Measurements from ENCODE around the gene STX7. TPM values are rescaled to one million over a fixed set of nuclear protein-coding genes. Genes with fewer than 3 reads are reported as not detected.

The STX7 gene
- total RNA-seq, 1 donor from 2014 or later: 27.8 TPM

GRCh38 chr6:132499757-132500156 is 13.2 kb downstream of the STX7 start:
- Mint-ChIP-seq H3K27me3 (ENCODE audit: insufficient read depth, low read depth) (no peaks in the 10 kb centered on the region), H3K4me1 (no peaks in the 10 kb centered on the region), H3K36me3 (peaks cover 14% of the 10 kb centered on the region), H3K9me3 (no peaks in the 10 kb centered on the region), H3K4me3 (no peak overlapping the region), H3K27ac (no peak overlapping the region)
- DNase-seq (ENCODE audit: low spot score): no peak
- H3K4me2 ChIP-seq: no peak overlapping the region
- H3K79me2 ChIP-seq (ENCODE audit: low read depth): peaks cover 30% of the 10 kb centered on the region
- H3K27ac ChIP-seq: no peak overlapping the region
- H3K4me3 ChIP-seq: no peak overlapping the region
- H3K9me3 ChIP-seq (ENCODE audit: low read depth): no peaks in the 10 kb centered on the region
- H2AFZ ChIP-seq (replicated peaks): no peak overlapping the region
- H3K9ac ChIP-seq: no peak overlapping the region
- no peaks in the 10 kb centered on the region for H3K27me3 ChIP-seq
- no peaks in the 10 kb centered on the region for H3K4me1 ChIP-seq
- H3K36me3 ChIP-seq: peaks cover 7% of the 10 kb centered on the region
- TF ChIP-seq CTCF (IDR thresholded peaks at IDR 0.05) (no peak), EZH2phosphoT487 (IDR thresholded peaks at IDR 0.05) (no peak), EZH2 (IDR thresholded peaks at IDR 0.05) (no peak)
- peaks cover 9% of the 10 kb centered on the region for H4K20me1 ChIP-seq (ENCODE audit: low read depth)
- H3F3A ChIP-seq (ENCODE audit: low read depth): no peaks in the 10 kb centered on the region

- no peaks in the 10 kb centered on the region for H3K4me1 Mint-ChIP-seq
- Histone ChIP-seq H3K27ac (no peak overlapping the region), H4K20me1 (ENCODE audit: low read depth) (no peaks in the 10 kb centered on the region), H2AFZ (replicated peaks) (no peak overlapping the region), H3K27me3 (no peaks in the 10 kb centered on the region), H3K4me2 (no peak overlapping the region), H3K36me3 (peaks cover 7% of the 10 kb centered on the region), H3K9me3 (ENCODE audit: low read depth) (no peaks in the 10 kb centered on the region), H3K4me3 (no peak overlapping the region), H3K79me2 (ENCODE audit: low read depth) (peaks cover 21% of the 10 kb centered on the region), H3K9ac (no peak overlapping the region), H3K4me1 (no peaks in the 10 kb centered on the region), H3F3A (ENCODE audit: low read depth) (no peaks in the 10 kb centered on the region)
- H3K9me3 Mint-ChIP-seq: no peaks in the 10 kb centered on the region
- peaks cover 20% of the 10 kb centered on the region for H3K36me3 Mint-ChIP-seq
- TF ChIP-seq EZH2phosphoT487 (IDR thresholded peaks at IDR 0.05): no peak
- no peak for TF ChIP-seq EZH2 (IDR thresholded peaks at IDR 0.05)
- TF ChIP-seq CTCF (IDR thresholded peaks at IDR 0.05): no peak
- no peak for DNase-seq (ENCODE audit: low spot score)
- no peak overlapping the region for H3K4me3 Mint-ChIP-seq
- H3K27me3 Mint-ChIP-seq (ENCODE audit: insufficient read depth, low read depth): no peaks in the 10 kb centered on the region
- H3K27ac Mint-ChIP-seq: no peak overlapping the region
Measured at GRCh38 chr6:132498638-132499037, 14.3 kb downstream of the STX7 start.

- no peak overlapping the region for H3K27ac ChIP-seq
- H3K27me3 Mint-ChIP-seq (ENCODE audit: insufficient read depth, low read depth): no peaks in the 10 kb centered on the region
- H3K9ac ChIP-seq: no peak overlapping the region
- no peaks in the 10 kb centered on the region for H3F3A ChIP-seq (ENCODE audit: low read depth)
- no peaks in the 10 kb centered on the region for H3K27me3 ChIP-seq
- peaks cover 21% of the 10 kb centered on the region for H3K79me2 ChIP-seq (ENCODE audit: low read depth)
- H3K4me3 Mint-ChIP-seq: no peak overlapping the region
- no peaks in the 10 kb centered on the region for H3K4me1 Mint-ChIP-seq
- no peak for DNase-seq (ENCODE audit: low spot score)
- no peak overlapping the region for H3K4me3 ChIP-seq
- H3K9me3 Mint-ChIP-seq: no peaks in the 10 kb centered on the region
- peaks cover 19% of the 10 kb centered on the region for H3K36me3 Mint-ChIP-seq
- H3K27ac Mint-ChIP-seq: no peak overlapping the region
- H3K36me3 ChIP-seq: no peaks in the 10 kb centered on the region
- H3K4me1 ChIP-seq: no peaks in the 10 kb centered on the region
- no peak for TF ChIP-seq EZH2phosphoT487 (IDR thresholded peaks at IDR 0.05)
- H3K4me2 ChIP-seq: no peak overlapping the region
- no peak overlapping the region for H2AFZ ChIP-seq (replicated peaks)
- H4K20me1 ChIP-seq (ENCODE audit: low read depth): no peaks in the 10 kb centered on the region
- no peaks in the 10 kb centered on the region for H3K9me3 ChIP-seq (ENCODE audit: low read depth)
Measured at GRCh38 chr6:132496519-132497180, 16.3 kb downstream of the STX7 start.

GRCh38 chr6:132495604-132496079 is 17.3 kb downstream of the STX7 start:
- H3K4me3 Mint-ChIP-seq: no peak overlapping the region
- H3K9me3 Mint-ChIP-seq: no peaks in the 10 kb centered on the region
- DNase-seq (ENCODE audit: low spot score): no peak
- Histone ChIP-seq H3K4me3 (no peak overlapping the region), H3K27ac (no peak overlapping the region), H2AFZ (replicated peaks) (no peak overlapping the region), H3K36me3 (no peaks in the 10 kb centered on the region), H3K4me1 (no peaks in the 10 kb centered on the region), H3F3A (ENCODE audit: low read depth) (no peaks in the 10 kb centered on the region), H3K4me2 (no peak overlapping the region), H3K9ac (no peak overlapping the region), H3K79me2 (ENCODE audit: low read depth) (peaks cover 21% of the 10 kb centered on the region), H3K27me3 (no peaks in the 10 kb centered on the region), H3K9me3 (ENCODE audit: low read depth) (no peaks in the 10 kb centered on the region), H4K20me1 (ENCODE audit: low read depth) (no peaks in the 10 kb centered on the region)
- TF ChIP-seq EZH2phosphoT487 (IDR thresholded peaks at IDR 0.05) (no peak), CTCF (IDR thresholded peaks at IDR 0.05) (no peak), EZH2 (IDR thresholded peaks at IDR 0.05) (no peak)
- H3K36me3 Mint-ChIP-seq: peaks cover 15% of the 10 kb centered on the region
- no peaks in the 10 kb centered on the region for H3K27me3 Mint-ChIP-seq (ENCODE audit: insufficient read depth, low read depth)
- no peaks in the 10 kb centered on the region for H3K4me1 Mint-ChIP-seq
- H3K27ac Mint-ChIP-seq: no peak overlapping the region

Data from neural progenitor cell (in vitro differentiated cells).